22Rv1 (cell line): Measurements from ENCODE around the gene CBFB.

ENCODE experiments used
- ZFX ChIP-seq: fragments of 450-650 bp; IDR thresholded peaks from 2 replicates; pipeline ENCODE4 v1.6.1; 2017; ENCODE audit warnings: antibody characterized with exemption, borderline replicate concordance
- TF ChIP-seq, protein P1 (sequence below): fragments of 450-650 bp; IDR thresholded peaks from 2 replicates; pipeline ENCODE4 v1.5.1; 2017; ENCODE audit warnings: mild to moderate bottlenecking

DNA sequence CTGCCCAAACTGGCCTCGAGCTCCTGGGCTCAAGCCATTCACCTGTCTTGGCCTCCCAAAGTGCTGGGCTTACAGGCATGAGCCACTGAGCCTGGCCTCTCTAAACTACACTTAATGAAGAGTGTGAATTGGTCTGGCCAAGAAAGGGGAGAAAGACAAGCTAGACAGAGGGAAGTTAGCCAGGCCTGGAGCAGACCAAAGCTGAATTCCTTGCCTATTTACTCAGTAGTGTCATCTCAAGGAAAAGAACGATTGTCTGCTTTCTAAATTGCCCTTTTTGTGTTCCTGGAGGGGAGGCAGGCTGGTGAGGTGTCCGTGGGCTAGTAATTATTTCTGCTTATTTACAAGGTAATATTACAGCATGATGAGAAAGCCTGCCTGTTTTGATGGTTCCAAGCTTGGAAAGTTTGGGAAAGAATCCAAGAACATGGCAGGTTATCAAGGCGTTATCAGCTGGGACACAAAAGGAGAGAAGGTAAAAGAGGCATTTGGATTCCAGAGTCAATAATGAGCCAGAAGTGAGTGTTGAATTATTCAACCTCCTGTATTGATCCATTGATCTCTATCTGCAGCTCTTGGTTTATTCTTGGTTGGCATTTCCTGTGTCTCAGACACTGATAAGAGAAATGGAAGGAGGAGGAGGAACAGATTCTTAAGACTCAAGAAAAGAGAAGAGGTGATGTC is 6.3 kb upstream of the CBFB start:
- TF ChIP-seq, protein P1, sequence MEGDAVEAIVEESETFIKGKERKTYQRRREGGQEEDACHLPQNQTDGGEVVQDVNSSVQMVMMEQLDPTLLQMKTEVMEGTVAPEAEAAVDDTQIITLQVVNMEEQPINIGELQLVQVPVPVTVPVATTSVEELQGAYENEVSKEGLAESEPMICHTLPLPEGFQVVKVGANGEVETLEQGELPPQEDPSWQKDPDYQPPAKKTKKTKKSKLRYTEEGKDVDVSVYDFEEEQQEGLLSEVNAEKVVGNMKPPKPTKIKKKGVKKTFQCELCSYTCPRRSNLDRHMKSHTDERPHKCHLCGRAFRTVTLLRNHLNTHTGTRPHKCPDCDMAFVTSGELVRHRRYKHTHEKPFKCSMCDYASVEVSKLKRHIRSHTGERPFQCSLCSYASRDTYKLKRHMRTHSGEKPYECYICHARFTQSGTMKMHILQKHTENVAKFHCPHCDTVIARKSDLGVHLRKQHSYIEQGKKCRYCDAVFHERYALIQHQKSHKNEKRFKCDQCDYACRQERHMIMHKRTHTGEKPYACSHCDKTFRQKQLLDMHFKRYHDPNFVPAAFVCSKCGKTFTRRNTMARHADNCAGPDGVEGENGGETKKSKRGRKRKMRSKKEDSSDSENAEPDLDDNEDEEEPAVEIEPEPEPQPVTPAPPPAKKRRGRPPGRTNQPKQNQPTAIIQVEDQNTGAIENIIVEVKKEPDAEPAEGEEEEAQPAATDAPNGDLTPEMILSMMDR, result no peak
- TF ChIP-seq ZFX, result no peak
